Bone marrow (tissue), 2 donors: ENCODE results near the gene SULT1C3.
"Not testable (repeated sequence)": the region's sequence is repeated elsewhere in the genome, so short reads cannot be mapped to it uniquely, and the experiment has no call there.

Experiments used
- DNase-seq, 2 donors: peaks; one replicate each; lab custom pipeline; 2025; lab: John Stamatoyannopoulos, UW

SULT1C3 gene

GRCh38 chr2:108244667-108245414 lies 5.1 kb downstream of the SULT1C3 start:
- no peak for DNase-seq

- no peak for DNase-seq
Measured at GRCh38 chr2:108253106-108253505, 13.3 kb downstream of the SULT1C3 start.

DNA sequence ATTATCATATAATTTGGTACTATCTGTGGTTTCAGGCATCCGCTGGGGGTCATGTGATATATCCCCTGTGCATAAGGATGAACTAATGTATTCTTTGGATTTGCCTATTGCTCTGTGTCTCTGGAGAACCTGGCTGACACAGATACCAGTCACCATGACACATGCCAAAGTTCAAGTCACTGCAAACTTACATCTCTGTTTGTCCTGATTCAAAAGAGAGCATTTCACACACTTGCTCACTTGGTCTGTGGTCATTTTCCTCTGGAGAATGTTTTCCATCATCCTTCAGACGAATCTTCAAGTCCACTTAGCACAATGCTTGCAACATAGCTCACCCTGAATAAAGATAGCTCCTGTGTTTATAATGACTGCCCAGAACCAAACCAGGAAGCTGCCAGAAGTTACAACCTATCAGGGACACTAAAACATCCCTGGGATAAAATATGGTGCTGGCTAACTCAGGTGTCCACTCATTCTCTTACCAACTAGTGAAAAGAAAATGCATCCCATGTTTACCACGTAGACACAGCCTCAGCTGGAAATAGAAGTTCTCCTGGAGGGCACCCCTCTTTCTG lies 18.1 kb downstream of the SULT1C3 start:
- no peak for DNase-seq

- no peak for DNase-seq
Measured at GRCh38 chr2:108260773-108261172, 21.0 kb downstream of the SULT1C3 start.

- no peak for DNase-seq
Measured at GRCh38 chr2:108262036-108262435, 22.3 kb downstream of the SULT1C3 start.

DNA sequence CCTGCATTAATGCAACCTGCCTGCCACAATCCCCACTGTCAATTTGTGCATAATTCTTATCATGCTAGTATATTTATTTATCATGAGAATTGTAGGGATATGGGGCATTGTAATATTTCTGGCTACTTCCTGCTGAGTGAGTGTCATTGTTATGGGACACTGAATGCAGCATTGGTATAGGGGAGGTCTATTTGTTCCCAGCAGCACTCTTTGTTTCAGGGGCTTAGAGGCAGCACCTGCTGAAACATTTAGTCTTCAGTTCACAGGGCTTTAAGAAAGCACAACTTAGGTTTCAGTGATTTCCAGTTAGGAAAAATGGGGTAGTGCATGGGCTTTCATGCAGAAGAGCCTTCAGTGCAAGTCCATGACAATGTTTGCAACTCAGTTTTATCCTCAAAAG lies 23.6 kb downstream of the SULT1C3 start:
- no peak for DNase-seq

DNA sequence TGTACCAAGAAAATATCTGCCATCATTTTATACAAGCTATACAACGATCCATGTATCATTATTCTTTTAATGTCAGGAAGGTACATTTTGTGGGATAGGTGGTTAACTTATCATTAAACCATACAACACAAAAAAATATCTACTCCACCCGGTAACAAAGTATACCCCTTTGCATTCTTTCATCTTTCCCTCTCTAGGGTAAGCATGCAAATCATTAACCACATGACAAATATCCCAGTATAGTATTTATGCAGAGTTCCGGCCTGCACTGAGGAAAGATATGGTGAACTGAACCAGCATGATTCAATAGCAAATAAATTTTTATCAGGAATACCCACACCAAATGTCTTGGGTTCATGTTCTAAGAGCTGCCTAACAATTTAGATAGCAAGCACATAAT lies 26.4 kb downstream of the SULT1C3 start:
- no peak for DNase-seq

DNA sequence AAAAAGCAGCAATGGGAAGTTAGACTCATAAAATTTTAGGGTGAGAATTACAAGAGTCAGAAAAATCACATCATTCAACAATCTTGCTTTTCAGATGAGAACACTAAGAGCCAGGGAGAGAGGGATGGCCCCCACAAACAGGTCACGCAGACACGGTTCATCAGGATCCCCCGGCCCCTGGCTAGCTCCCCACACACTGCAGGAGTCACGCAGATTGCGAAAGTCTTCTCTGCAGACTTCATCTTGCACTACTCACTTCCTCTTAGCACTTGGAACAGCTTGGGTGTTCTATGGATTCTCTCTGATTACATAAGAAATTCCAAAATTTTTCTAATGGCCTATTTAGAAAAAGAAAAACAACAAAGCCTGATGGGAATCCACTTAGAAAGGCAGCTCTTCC lies 27.3 kb downstream of the SULT1C3 start:
- DNase-seq = no peak

DNA sequence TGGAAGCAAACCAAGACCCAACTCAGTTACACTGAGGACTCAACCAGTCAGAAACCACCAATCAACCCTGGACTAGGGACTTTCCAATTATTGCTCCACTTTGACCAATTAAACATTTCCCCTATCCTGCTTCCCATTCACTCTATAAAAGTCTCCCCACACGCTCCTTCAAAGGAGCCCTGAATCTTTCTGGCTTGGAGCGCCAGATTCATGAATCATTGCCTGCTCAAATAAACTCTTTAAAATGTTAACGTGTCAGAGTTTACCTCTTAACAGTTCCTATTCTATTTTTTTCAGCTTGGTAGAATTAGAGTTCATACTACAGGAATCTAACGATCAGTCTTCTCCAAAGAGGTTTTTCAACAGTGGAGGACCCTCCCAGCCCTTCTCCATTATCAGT lies 28.2 kb downstream of the SULT1C3 start:
- no peak for DNase-seq

GRCh38 chr2:108270346-108270745 lies 30.6 kb downstream of the SULT1C3 start:
- no peak for DNase-seq

- DNase-seq = no peak
Measured at GRCh38 chr2:108270768-108271506, 31.2 kb downstream of the SULT1C3 start.

- DNase-seq = no peak
Measured at GRCh38 chr2:108271691-108272253, 32.0 kb downstream of the SULT1C3 start.

DNA sequence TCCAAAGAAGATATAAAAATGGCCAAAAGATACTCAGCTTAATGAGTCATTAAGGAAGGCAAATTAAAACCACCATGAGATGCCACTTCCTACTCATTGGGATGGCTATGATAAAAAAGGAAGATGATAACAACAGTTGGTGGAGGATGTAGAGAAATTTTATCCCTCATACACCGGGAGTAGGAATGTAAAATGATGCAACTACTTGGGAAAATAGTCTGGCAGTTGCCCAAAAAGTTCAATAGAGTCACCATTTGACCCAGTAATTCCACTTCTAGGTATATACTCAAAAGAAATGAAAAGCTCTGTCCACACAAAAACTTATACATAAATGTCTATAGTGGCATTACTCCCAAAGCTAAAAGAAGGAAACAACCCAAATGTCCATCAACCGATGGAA lies 38.9 kb downstream of the SULT1C3 start:
- no peak for DNase-seq

- no peak for DNase-seq
Measured at GRCh38 chr2:108279468-108279867, 39.7 kb downstream of the SULT1C3 start.

DNA sequence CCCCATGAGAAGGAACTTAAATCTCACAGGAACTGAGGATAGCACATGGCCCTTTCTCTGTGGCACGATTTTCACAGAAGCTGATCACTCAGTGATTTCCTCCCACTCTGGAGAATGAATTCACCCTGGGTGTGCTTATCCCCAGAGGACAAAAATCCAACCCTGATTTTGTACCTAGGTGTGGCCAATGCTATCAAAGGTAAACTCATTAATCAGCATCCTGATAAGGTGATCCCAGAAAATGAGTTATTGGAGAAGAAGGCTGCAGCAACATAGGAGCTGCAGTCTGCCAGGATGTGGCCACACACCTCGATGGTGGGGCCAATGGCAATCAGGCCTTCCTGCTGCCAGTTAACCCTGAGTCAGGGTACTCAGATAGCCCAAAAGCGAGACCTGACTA lies 40.7 kb downstream of the SULT1C3 start:
- no peak for DNase-seq

- DNase-seq = not testable (repeated sequence)
Measured at GRCh38 chr2:108284566-108284965, 44.8 kb downstream of the SULT1C3 start.

- no peak for DNase-seq
Measured at GRCh38 chr2:108285616-108286015, 45.8 kb downstream of the SULT1C3 start.

DNA sequence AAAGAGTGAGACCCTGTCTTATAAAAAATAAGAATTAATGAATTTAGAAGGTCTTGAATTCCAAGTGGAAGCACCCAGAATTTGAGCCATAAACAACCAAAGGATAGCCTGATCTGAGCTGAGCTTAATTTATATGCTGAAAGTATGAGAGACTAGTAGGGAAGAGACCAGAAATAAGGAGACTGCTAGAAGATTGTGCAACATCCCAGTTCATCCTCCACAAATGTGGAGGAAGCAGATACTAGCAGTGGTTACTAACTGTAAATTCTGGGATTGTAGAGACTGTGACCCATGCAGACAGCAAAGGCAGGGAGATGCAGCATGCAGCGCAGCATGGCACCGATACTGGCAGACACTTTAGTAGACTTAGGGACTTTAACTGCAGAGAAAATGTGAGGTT lies 47.4 kb downstream of the SULT1C3 start:
- no peak for DNase-seq

GRCh38 chr2:108288534-108289106 lies 48.9 kb downstream of the SULT1C3 start, which contains the start of gene SULT1C2:
TSS of gene SULT1C2 (plus strand) at chr2:108288895. CDS start at chr2:108293668, 4,773 bp downstream.
- no peak for DNase-seq

- no peak for DNase-seq
Measured at GRCh38 chr2:108293850-108294249, 54.1 kb downstream of the SULT1C3 start.

- no peak for DNase-seq
Measured at GRCh38 chr2:108297436-108298141, 57.8 kb downstream of the SULT1C3 start.

- DNase-seq = no peak
Measured at GRCh38 chr2:108301558-108301957, 61.8 kb downstream of the SULT1C3 start.
